Measurements from ENCODE around the gene HSPG2.

HSPG2 gene

GRCh38 chr1:21834094-21834493 is 103.0 kb downstream of the HSPG2 start:
- TF ChIP-seq CTCF (IDR thresholded peaks at IDR 0.05; ENCODE audit: borderline replicate concordance, control extremely low read depth, extremely low read depth, insufficient read depth, missing control alignments), result no peak
- in situ Hi-C loops (cut with MboI; ENCODE audit: low sequenced_read_pairs, unreplicated experiment), result no loop called here
- no peak for DNase-seq (ENCODE audit: low spot score)

- in situ Hi-C loops (cut with MboI; ENCODE audit: low sequenced_read_pairs, unreplicated experiment), result no loop called here
- no peak for TF ChIP-seq CTCF (IDR thresholded peaks at IDR 0.05; ENCODE audit: borderline replicate concordance, control extremely low read depth, extremely low read depth, insufficient read depth, missing control alignments)
- DNase-seq (ENCODE audit: low spot score), result no peak
These were observed 103.6 kb downstream of the HSPG2 start for GRCh38 chr1:21833392-21833976.

- in situ Hi-C loops (cut with MboI; ENCODE audit: low sequenced_read_pairs, unreplicated experiment), result no loop called here
- no peak for TF ChIP-seq CTCF (IDR thresholded peaks at IDR 0.05; ENCODE audit: borderline replicate concordance, control extremely low read depth, extremely low read depth, insufficient read depth, missing control alignments)
- DNase-seq (ENCODE audit: low spot score), result no peak
These were observed 105.6 kb downstream of the HSPG2 start for GRCh38 chr1:21831454-21831970.

GRCh38 chr1:21830792-21831453 is 106.2 kb downstream of the HSPG2 start:
- TF ChIP-seq CTCF (IDR thresholded peaks at IDR 0.05; ENCODE audit: borderline replicate concordance, control extremely low read depth, extremely low read depth, insufficient read depth, missing control alignments), result no peak
- in situ Hi-C loops (cut with MboI; ENCODE audit: low sequenced_read_pairs, unreplicated experiment), result no loop called here

GRCh38 chr1:21829294-21829693 is 107.8 kb downstream of the HSPG2 start:
- DNase-seq (ENCODE audit: low spot score), result no peak
- in situ Hi-C loops (cut with MboI; ENCODE audit: low sequenced_read_pairs, unreplicated experiment), result no loop called here
- no peak for TF ChIP-seq CTCF (IDR thresholded peaks at IDR 0.05; ENCODE audit: borderline replicate concordance, control extremely low read depth, extremely low read depth, insufficient read depth, missing control alignments)

More at GRCh38 chr1:21830792-21831453, 106.2 kb downstream of the HSPG2 start:
- DNase-seq (ENCODE audit: low spot score), result no peak

- TF ChIP-seq CTCF (IDR thresholded peaks at IDR 0.05; ENCODE audit: borderline replicate concordance, control extremely low read depth, extremely low read depth, insufficient read depth, missing control alignments), result no peak
- in situ Hi-C loops (cut with MboI; ENCODE audit: low sequenced_read_pairs, unreplicated experiment), result no loop called here
- DNase-seq (ENCODE audit: low spot score), result no peak
These were observed 108.5 kb downstream of the HSPG2 start for GRCh38 chr1:21828506-21829210.
